ENCODE data around the gene ATRAID.

ATRAID gene

GRCh38 chr2:27179344-27180000, 32.4 kb upstream of the ATRAID start:
- Histone ChIP-seq H4K20me1 (ENCODE audit: low read depth, low read length) (no peaks in the 10 kb centered on the region), H3K4me3 (ENCODE audit: insufficient read depth, low read length, poor library complexity, severe bottlenecking) (no peak overlapping the region), H3K9ac (ENCODE audit: low read length) (no peak overlapping the region), H3K79me2 (ENCODE audit: insufficient read depth, low read length) (no peaks in the 10 kb centered on the region), H2AFZ (ENCODE audit: low read depth, low read length, severe bottlenecking) (no peak overlapping the region), H3K27me3 (ENCODE audit: low read length) (no peaks in the 10 kb centered on the region), H3K9me2 (replicated peaks; ENCODE audit: insufficient read depth, low read length) (no peaks in the 10 kb centered on the region), H3K27ac (ENCODE audit: low read depth, low read length) (no peak overlapping the region), H3F3A (ENCODE audit: insufficient read depth) (no peaks in the 10 kb centered on the region), H3K4me2 (ENCODE audit: low read depth, low read length, poor library complexity, severe bottlenecking) (no peak overlapping the region), H3K36me3 (ENCODE audit: low read length) (no peaks in the 10 kb centered on the region), H3K9me3 (ENCODE audit: insufficient read depth, low read length) (no peaks in the 10 kb centered on the region)
- TF ChIP-seq EZH2phosphoT487 (conservative IDR thresholded peaks at IDR 0.05; ENCODE audit: low read length) (no peak), CTCF (IDR thresholded peaks at IDR 0.05; ENCODE audit: insufficient read depth, low read length, poor library complexity, severe bottlenecking) (no peak)

GRCh38 chr2:27182346-27182745, 29.5 kb upstream of the ATRAID start:
- H3F3A ChIP-seq (ENCODE audit: insufficient read depth) = no peaks in the 10 kb centered on the region
- H3K36me3 ChIP-seq (ENCODE audit: low read length) = no peaks in the 10 kb centered on the region
- TF ChIP-seq EZH2phosphoT487 (conservative IDR thresholded peaks at IDR 0.05; ENCODE audit: low read length) = no peak
- no peak for TF ChIP-seq CTCF (IDR thresholded peaks at IDR 0.05; ENCODE audit: insufficient read depth, low read length, poor library complexity, severe bottlenecking)
- no peak overlapping the region for H2AFZ ChIP-seq (ENCODE audit: low read depth, low read length, severe bottlenecking)
- no peaks in the 10 kb centered on the region for H3K27me3 ChIP-seq (ENCODE audit: low read length)
- H3K79me2 ChIP-seq (ENCODE audit: insufficient read depth, low read length) = no peaks in the 10 kb centered on the region
- no peak overlapping the region for H3K4me2 ChIP-seq (ENCODE audit: low read depth, low read length, poor library complexity, severe bottlenecking)
- H3K4me3 ChIP-seq (ENCODE audit: insufficient read depth, low read length, poor library complexity, severe bottlenecking) = no peak overlapping the region
- H4K20me1 ChIP-seq (ENCODE audit: low read depth, low read length) = no peaks in the 10 kb centered on the region
- no peak overlapping the region for H3K27ac ChIP-seq (ENCODE audit: low read depth, low read length)
- no peaks in the 10 kb centered on the region for H3K9me2 ChIP-seq (replicated peaks; ENCODE audit: insufficient read depth, low read length)
- H3K9me3 ChIP-seq (ENCODE audit: insufficient read depth, low read length) = no peaks in the 10 kb centered on the region
- H3K9ac ChIP-seq (ENCODE audit: low read length) = no peak overlapping the region

- Histone ChIP-seq H2AFZ (ENCODE audit: low read depth, low read length, severe bottlenecking) (no peak overlapping the region), H3K9ac (ENCODE audit: low read length) (no peak overlapping the region), H3K27ac (ENCODE audit: low read depth, low read length) (no peak overlapping the region), H3K4me2 (ENCODE audit: low read depth, low read length, poor library complexity, severe bottlenecking) (no peak overlapping the region), H3K79me2 (ENCODE audit: insufficient read depth, low read length) (no peaks in the 10 kb centered on the region), H3K27me3 (ENCODE audit: low read length) (no peaks in the 10 kb centered on the region), H3K9me2 (replicated peaks; ENCODE audit: insufficient read depth, low read length) (no peaks in the 10 kb centered on the region), H3F3A (ENCODE audit: insufficient read depth) (no peaks in the 10 kb centered on the region), H3K4me3 (ENCODE audit: insufficient read depth, low read length, poor library complexity, severe bottlenecking) (no peak overlapping the region), H3K9me3 (ENCODE audit: insufficient read depth, low read length) (no peaks in the 10 kb centered on the region), H3K36me3 (ENCODE audit: low read length) (no peaks in the 10 kb centered on the region), H4K20me1 (ENCODE audit: low read depth, low read length) (no peaks in the 10 kb centered on the region)
- no peak for TF ChIP-seq EZH2phosphoT487 (conservative IDR thresholded peaks at IDR 0.05; ENCODE audit: low read length)
- TF ChIP-seq CTCF (IDR thresholded peaks at IDR 0.05; ENCODE audit: insufficient read depth, low read length, poor library complexity, severe bottlenecking) = no peak
These were observed 27.7 kb upstream of the ATRAID start for GRCh38 chr2:27184115-27184514.

Measured in SU-DHL-6 (cell line).